Kidney epithelial cell (primary cell): ENCODE measurements around the gene ANKRD27. TPM values are rescaled to one million over a fixed set of nuclear protein-coding genes. Genes with fewer than 3 reads are reported as not detected.

Experiments used
- DNase-seq: peaks from one replicate; pipeline ENCODE4 v3.0.0-alpha.2; 2010; ENCODE audit warnings: low read depth
- H3K27me3 ChIP-seq: 2 replicates; pipeline ENCODE4 v1.6.0; 2011; ENCODE audit warnings: low read length; ENCODE audit not compliant: control insufficient read depth, insufficient read depth
- H3K36me3 ChIP-seq: 2 replicates; pipeline ENCODE4 v1.5.1; 2011; ENCODE audit warnings: low read length; ENCODE audit not compliant: control insufficient read depth, insufficient read depth
- H3K4me3 ChIP-seq: 2 replicates; pipeline ENCODE4 v1.5.1; 2011; ENCODE audit warnings: low read depth, mild to moderate bottlenecking, control low read depth, low read length
- total RNA-seq: library from RNA; depleted of rRNA; stranded (reverse); fragments of >200 nt; gene quantifications from 2 replicates; pipeline ENCODE4 v1.2.3, GENCODE V29; 2015
- TF ChIP-seq, protein P1 (sequence below): IDR thresholded peaks from 2 replicates; pipeline ENCODE4 v1.5.1; 2011; ENCODE audit warnings: mild to moderate bottlenecking, moderate library complexity, low read length, control low read depth, inconsistent platforms; ENCODE audit not compliant: insufficient read depth, poor library complexity, severe bottlenecking

The ANKRD27 gene
- total RNA-seq, 1 donor from 2014 or later, result 18.8 TPM

DNA sequence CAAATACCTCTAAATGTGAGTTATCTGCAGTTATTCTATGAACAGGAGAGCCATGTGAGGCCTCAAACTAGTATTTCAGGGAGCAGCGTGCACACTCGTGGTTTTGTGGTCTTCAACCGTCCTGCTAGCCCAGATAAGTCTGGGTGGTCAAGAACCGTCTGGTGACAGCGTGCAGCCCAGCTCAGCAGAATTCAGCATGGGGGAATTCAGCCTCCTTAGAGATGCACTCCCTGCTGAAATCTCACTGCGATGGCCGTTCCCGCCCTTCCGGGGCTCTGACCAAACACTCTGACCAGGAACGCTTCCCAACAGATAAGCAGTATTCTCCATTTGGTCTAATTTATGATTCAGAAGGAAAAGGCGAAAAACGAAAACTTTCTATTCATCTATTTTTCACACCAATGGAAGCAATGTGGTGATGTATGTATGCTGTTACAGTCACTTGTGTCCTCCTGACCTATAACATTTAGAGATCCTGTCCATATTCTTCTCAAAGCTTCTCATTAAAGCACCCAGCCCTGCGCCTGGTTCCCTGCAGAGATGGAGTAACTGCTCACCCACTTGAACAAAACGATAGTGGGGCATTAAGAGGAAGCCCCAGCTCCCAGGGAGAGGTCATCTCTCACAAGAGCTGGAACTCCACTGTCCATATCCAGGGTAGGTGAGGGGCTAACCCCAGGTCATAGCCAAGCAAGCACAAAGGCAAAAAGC, 2.9 kb downstream of the ANKRD27 start:
- TF ChIP-seq, protein P1, sequence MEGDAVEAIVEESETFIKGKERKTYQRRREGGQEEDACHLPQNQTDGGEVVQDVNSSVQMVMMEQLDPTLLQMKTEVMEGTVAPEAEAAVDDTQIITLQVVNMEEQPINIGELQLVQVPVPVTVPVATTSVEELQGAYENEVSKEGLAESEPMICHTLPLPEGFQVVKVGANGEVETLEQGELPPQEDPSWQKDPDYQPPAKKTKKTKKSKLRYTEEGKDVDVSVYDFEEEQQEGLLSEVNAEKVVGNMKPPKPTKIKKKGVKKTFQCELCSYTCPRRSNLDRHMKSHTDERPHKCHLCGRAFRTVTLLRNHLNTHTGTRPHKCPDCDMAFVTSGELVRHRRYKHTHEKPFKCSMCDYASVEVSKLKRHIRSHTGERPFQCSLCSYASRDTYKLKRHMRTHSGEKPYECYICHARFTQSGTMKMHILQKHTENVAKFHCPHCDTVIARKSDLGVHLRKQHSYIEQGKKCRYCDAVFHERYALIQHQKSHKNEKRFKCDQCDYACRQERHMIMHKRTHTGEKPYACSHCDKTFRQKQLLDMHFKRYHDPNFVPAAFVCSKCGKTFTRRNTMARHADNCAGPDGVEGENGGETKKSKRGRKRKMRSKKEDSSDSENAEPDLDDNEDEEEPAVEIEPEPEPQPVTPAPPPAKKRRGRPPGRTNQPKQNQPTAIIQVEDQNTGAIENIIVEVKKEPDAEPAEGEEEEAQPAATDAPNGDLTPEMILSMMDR, result no peak
- H3K4me3 ChIP-seq, result no peak overlapping the region
- H3K27me3 ChIP-seq, result peaks cover 16% of the 10 kb centered on the region
- no peaks in the 10 kb centered on the region for H3K36me3 ChIP-seq
- DNase-seq, result no peak

DNA sequence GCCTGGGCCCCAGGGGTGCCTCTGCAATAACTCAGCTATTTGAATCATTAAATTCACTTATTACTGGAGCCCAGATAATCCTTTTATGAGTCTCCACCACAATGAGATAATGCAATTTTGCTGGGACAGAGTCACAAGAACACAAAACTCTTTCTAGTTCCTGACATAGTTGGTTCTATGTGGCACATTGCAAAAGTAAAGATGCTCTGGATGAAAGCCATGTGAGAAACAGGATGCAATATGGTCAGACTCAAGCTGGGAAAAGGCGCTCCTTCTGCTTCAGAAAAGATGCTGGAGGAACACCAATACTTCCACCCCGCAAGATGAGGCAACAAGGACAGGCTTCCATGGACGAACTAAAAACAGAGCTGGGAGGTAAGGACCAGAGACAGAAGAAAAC, 5.7 kb downstream of the ANKRD27 start:
- TF ChIP-seq, protein P1, result no peak
- Histone ChIP-seq H3K4me3 (no peak overlapping the region), H3K36me3 (no peaks in the 10 kb centered on the region), H3K27me3 (no peaks in the 10 kb centered on the region)
- no peak for DNase-seq

DNA sequence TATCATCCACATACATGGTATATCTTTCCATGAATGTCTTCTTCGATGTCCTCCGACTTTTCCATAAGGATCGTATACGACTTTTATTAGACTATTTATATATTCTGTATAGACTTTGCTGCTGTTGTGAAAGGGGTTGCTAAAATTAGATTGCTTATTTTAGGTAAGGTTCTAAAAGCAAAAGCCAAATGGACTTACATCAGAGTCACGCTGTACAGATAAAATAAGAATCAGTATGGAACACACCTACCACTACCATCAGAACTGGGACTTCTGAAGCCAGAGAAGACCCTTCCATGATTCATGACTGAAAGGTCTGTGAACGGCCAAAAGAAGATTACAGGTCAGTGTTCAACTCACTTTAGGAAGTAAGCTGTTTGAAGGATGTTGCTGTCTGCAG, 8.9 kb downstream of the ANKRD27 start:
- Histone ChIP-seq H3K4me3 (no peak overlapping the region), H3K36me3 (no peaks in the 10 kb centered on the region), H3K27me3 (no peaks in the 10 kb centered on the region)
- no peak for DNase-seq
- TF ChIP-seq, protein P1, result no peak

DNA sequence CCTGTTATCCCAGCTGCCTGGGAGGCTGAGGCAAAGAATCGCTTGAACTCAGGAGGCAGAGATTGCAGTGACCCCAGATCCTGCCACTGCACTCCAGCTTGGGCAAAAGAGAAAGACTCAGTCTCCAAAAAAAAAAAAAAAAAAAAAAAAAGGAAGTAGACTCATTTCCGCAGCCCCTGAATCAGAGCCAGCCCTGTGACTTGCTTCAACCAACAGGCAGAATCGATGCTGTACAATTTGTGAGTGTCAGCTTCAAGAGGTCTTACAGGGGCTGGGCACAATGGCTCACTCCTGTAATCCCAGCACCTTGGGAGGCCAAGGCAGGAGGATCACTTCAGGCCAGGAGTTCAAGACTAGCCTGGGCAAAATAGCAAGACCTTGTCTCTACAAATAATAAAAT, 12.8 kb downstream of the ANKRD27 start:
- Histone ChIP-seq H3K4me3 (no peak overlapping the region), H3K27me3 (no peaks in the 10 kb centered on the region), H3K36me3 (no peaks in the 10 kb centered on the region)
- no peak for DNase-seq
- TF ChIP-seq, protein P1, result no peak

DNA sequence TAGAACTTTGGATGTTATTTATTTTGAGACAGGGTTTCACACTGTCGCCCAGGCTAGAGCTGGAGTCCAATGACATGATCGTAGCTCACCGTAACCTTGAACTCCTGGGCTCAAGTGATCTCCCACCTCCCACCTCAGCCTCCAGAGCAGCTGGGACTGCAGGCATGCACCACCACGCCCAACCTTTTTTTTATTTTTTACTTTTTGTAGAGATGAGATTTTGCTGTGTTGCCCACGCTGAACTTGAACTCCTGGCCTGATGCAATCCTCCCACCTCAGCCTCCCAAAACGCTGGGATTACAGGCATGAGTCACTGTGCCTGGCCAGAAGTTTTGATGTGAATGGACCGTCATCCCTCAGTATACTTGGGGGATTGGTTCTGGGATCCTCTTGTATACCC, 13.7 kb downstream of the ANKRD27 start:
- DNase-seq, result no peak
- H3K4me3 ChIP-seq, result no peak overlapping the region
- H3K27me3 ChIP-seq, result no peaks in the 10 kb centered on the region
- no peaks in the 10 kb centered on the region for H3K36me3 ChIP-seq
- TF ChIP-seq, protein P1, result no peak

DNA sequence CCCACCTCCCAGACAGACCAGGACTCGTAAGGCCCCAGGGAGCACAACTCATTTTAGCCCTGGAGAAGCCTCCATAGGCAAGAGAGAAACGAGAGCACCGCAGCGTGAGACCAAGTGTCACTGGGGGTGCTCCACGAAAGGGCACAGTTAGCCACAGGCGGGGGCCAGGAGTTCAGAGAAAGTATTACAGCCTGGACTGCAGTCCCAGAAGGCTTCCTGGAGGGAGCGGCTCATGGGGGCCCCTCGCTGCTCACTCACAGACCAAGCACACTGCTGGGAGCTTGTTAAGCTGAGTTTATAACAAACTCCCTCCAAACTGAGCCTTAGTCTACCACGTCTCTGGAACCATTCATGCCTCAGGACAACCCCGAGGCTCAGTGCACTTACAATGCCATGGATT, 16.5 kb downstream of the ANKRD27 start:
- H3K4me3 ChIP-seq, result no peak overlapping the region
- H3K36me3 ChIP-seq, result no peaks in the 10 kb centered on the region
- H3K27me3 ChIP-seq, result no peaks in the 10 kb centered on the region
- TF ChIP-seq, protein P1, result no peak
- DNase-seq, result no peak
